SK-N-SH (cell line): ENCODE results near the gene LRRC27.
"Not testable (repeated sequence)": the region's sequence is repeated elsewhere in the genome, so short reads cannot be mapped to it uniquely, and the experiment has no call there.

Experiments
- CTCF ChIP-seq: fragments of 200-600 bp; sonication (generic); IDR thresholded peaks from 2 replicates; pipeline ENCODE4 v1.6.1; 2017; ENCODE audit warnings: antibody characterized with exemption, mild to moderate bottlenecking, moderate library complexity
- NRF1 ChIP-seq: IDR thresholded peaks from 2 replicates; pipeline ENCODE4 v1.6.1; 2012; ENCODE audit warnings: low read depth, mild to moderate bottlenecking, low read length
- SMC3 ChIP-seq: IDR thresholded peaks from 2 replicates; pipeline ENCODE4 v1.6.1; 2012; ENCODE audit warnings: low read depth, low read length, improper control_type of control experiment

- TF ChIP-seq CTCF, SMC3, NRF1: not testable (repeated sequence)
These were observed 17.1 kb upstream of the LRRC27 start for GRCh38 chr10:132314881-132315280.
